ENCODE data around the gene COL25A1. TPM values are rescaled to one million over a fixed set of nuclear protein-coding genes. Genes with fewer than 3 reads are reported as not detected.

The COL25A1 gene
- total RNA-seq, 2 donors from 2014 or later: 4.0 to 6.2 TPM

GRCh38 chr4:109149836-109150235 is 152.6 kb downstream of the COL25A1 start:
- H3K27me3 Mint-ChIP-seq (ENCODE audit: insufficient read depth): no peaks in the 10 kb centered on the region

GRCh38 chr4:109148577-109149075 is 153.8 kb downstream of the COL25A1 start:
- no peak overlapping the region for H3K27ac ChIP-seq (ENCODE audit: low read depth, low read length)
- WGBS, 2 experiments (ENCODE audit: insufficient coverage in 1 of 2, insufficient read length in 1 of 2): 93 to 94% methylated on average over 2 of the region's 2 CpGs
- H3K36me3 ChIP-seq (ENCODE audit: control insufficient read depth, insufficient read depth, low read length): no peaks in the 10 kb centered on the region
- Mint-ChIP-seq H3K27ac (no peak overlapping the region), H3K4me1 (peaks cover 8% of the 10 kb centered on the region), H3K27me3 (ENCODE audit: insufficient read depth) (peaks cover 3% of the 10 kb centered on the region), H3K36me3 (ENCODE audit: low read depth) (no peaks in the 10 kb centered on the region), H3K9me3 (no peaks in the 10 kb centered on the region), H3K4me3 (no peak overlapping the region)
- no peak overlapping the region for H3K9ac ChIP-seq (ENCODE audit: extremely low read depth, low read length, poor library complexity, severe bottlenecking)
- no peaks in the 10 kb centered on the region for H3K9me3 ChIP-seq (ENCODE audit: control insufficient read depth, low read length)
- DNase-seq: no peak
- TF ChIP-seq CTCF (conservative IDR thresholded peaks at IDR 0.05): no peak
- H3K4me1 ChIP-seq (ENCODE audit: control insufficient read depth, insufficient read depth, low read length): no peaks in the 10 kb centered on the region
- no peaks in the 10 kb centered on the region for H3K27me3 ChIP-seq (ENCODE audit: control insufficient read depth, insufficient read depth, low read length, poor library complexity, severe bottlenecking)
- no peak overlapping the region for H3K4me3 ChIP-seq (ENCODE audit: low read length)

More at GRCh38 chr4:109149836-109150235, 152.6 kb downstream of the COL25A1 start:
- Histone ChIP-seq H3K4me1 (ENCODE audit: control insufficient read depth, insufficient read depth, low read length) (no peaks in the 10 kb centered on the region), H3K27me3 (ENCODE audit: control insufficient read depth, insufficient read depth, low read length, poor library complexity, severe bottlenecking) (no peaks in the 10 kb centered on the region), H3K27ac (ENCODE audit: low read depth, low read length) (no peak overlapping the region), H3K36me3 (ENCODE audit: control insufficient read depth, insufficient read depth, low read length) (no peaks in the 10 kb centered on the region), H3K9me3 (ENCODE audit: control insufficient read depth, low read length) (no peaks in the 10 kb centered on the region), H3K9ac (ENCODE audit: extremely low read depth, low read length, poor library complexity, severe bottlenecking) (no peak overlapping the region), H3K4me3 (ENCODE audit: low read length) (no peak overlapping the region)
- no peak for DNase-seq
- H3K4me1 Mint-ChIP-seq: peaks cover 8% of the 10 kb centered on the region
- no peak overlapping the region for H3K4me3 Mint-ChIP-seq
- no peaks in the 10 kb centered on the region for H3K36me3 Mint-ChIP-seq (ENCODE audit: low read depth)
- TF ChIP-seq CTCF (conservative IDR thresholded peaks at IDR 0.05): no peak
- H3K27ac Mint-ChIP-seq: no peak overlapping the region
- H3K9me3 Mint-ChIP-seq: no peaks in the 10 kb centered on the region

- Mint-ChIP-seq H3K27me3 (ENCODE audit: insufficient read depth) (peaks cover 4% of the 10 kb centered on the region), H3K27ac (no peak overlapping the region), H3K4me1 (peaks cover 8% of the 10 kb centered on the region), H3K4me3 (no peak overlapping the region), H3K36me3 (ENCODE audit: low read depth) (no peaks in the 10 kb centered on the region), H3K9me3 (peaks cover 2% of the 10 kb centered on the region)
- Histone ChIP-seq H3K4me1 (ENCODE audit: control insufficient read depth, insufficient read depth, low read length) (no peaks in the 10 kb centered on the region), H3K27ac (ENCODE audit: low read depth, low read length) (no peak overlapping the region), H3K4me3 (ENCODE audit: low read length) (no peak overlapping the region), H3K9me3 (ENCODE audit: control insufficient read depth, low read length) (no peaks in the 10 kb centered on the region), H3K36me3 (ENCODE audit: control insufficient read depth, insufficient read depth, low read length) (no peaks in the 10 kb centered on the region), H3K9ac (ENCODE audit: extremely low read depth, low read length, poor library complexity, severe bottlenecking) (no peak overlapping the region), H3K27me3 (ENCODE audit: control insufficient read depth, insufficient read depth, low read length, poor library complexity, severe bottlenecking) (no peaks in the 10 kb centered on the region)
- 20% methylated on average over 1 of the region's 1 CpG; no CpG with 5 or more reads in 1 of the 2 experiments for WGBS, 2 experiments (ENCODE audit: insufficient coverage in 1 of 2, insufficient read length in 1 of 2)
- no peak for TF ChIP-seq CTCF (conservative IDR thresholded peaks at IDR 0.05)
- DNase-seq: no peak
Measured at GRCh38 chr4:109147135-109147534, 155.3 kb downstream of the COL25A1 start.

Data from endodermal cell (in vitro differentiated cells).